ENCODE results near the gene INPP5A.

Gene INPP5A

GRCh38 chr10:132497063-132497680 is 40.4 kb upstream of the INPP5A start:
- no peaks in the 10 kb centered on the region for H3K27me3 ChIP-seq (ENCODE audit: insufficient read depth, poor library complexity, severe bottlenecking)
- H3K27ac ChIP-seq (replicated peaks), result peak overlapping the region; percentile 68
- H3K4me3 ChIP-seq (replicated peaks; ENCODE audit: insufficient read depth, low read length), result no peak overlapping the region
- no peak for TF ChIP-seq GABPA (IDR thresholded peaks at IDR 0.05; ENCODE audit: low read depth)
- peak; percentile 43; the same call in 1 of the 2 replicates for TF ChIP-seq POLR2AphosphoS5 (IDR thresholded peaks at IDR 0.05; ENCODE audit: low read depth)
- peak; percentile 87; the same call in 1 of the 2 replicates for TF ChIP-seq SPI1 (IDR thresholded peaks at IDR 0.05; ENCODE audit: borderline replicate concordance, low read depth)
- DNase-seq (ENCODE audit: low read depth in 1 of 2, low spot score in 1 of 2), result peak; percentile 75 to 93

DNA sequence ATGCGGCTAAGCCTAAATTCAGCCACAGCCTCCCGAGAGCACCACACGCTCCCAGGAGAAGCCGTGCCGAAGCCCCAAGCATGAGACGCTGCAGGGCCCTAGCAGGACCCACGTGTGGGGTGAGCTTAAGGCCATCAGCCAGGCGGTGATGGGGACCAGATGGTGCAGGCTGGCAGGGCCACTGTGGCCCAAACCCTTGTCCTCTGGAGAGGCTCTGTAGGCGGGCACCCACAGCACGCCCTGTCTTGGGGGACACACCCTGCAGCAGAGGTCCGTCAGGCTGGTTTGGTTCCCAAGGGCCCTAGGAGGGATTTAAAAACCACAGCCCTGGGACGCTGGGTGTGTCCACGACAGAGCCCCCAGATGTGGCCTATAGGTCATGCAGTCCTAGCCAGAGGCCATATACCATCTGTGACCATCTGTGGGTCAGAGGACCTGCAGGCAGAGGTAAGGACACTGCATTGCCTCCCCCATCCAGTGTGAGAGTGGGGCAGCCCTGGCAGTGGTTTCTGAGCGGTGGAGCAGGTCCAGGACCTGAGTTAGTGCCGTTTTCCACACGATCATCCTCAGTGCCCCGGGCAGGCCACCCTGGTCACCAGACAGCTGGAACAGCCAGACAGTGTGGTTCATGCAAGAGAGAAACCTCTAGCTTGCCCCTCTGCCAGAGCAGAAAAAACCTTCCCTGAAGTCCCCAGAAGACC is 39.6 kb upstream of the INPP5A start:
- Histone ChIP-seq H3K4me3 (replicated peaks; ENCODE audit: insufficient read depth, low read length) (no peak overlapping the region), H3K27me3 (ENCODE audit: insufficient read depth, poor library complexity, severe bottlenecking) (no peaks in the 10 kb centered on the region), H3K27ac (replicated peaks) (peak overlapping the region; percentile 68)
- DNase-seq (ENCODE audit: low read depth in 1 of 2, low spot score in 1 of 2), result no peak
- TF ChIP-seq GABPA (IDR thresholded peaks at IDR 0.05; ENCODE audit: low read depth), result no peak
- no peak for TF ChIP-seq SPI1 (IDR thresholded peaks at IDR 0.05; ENCODE audit: borderline replicate concordance, low read depth)
- no peak for TF ChIP-seq REST (IDR thresholded peaks at IDR 0.05; ENCODE audit: insufficient replicate concordance, low read depth)
- TF ChIP-seq POLR2AphosphoS5 (IDR thresholded peaks at IDR 0.05; ENCODE audit: low read depth), result no peak
- TF ChIP-seq, protein P1, sequence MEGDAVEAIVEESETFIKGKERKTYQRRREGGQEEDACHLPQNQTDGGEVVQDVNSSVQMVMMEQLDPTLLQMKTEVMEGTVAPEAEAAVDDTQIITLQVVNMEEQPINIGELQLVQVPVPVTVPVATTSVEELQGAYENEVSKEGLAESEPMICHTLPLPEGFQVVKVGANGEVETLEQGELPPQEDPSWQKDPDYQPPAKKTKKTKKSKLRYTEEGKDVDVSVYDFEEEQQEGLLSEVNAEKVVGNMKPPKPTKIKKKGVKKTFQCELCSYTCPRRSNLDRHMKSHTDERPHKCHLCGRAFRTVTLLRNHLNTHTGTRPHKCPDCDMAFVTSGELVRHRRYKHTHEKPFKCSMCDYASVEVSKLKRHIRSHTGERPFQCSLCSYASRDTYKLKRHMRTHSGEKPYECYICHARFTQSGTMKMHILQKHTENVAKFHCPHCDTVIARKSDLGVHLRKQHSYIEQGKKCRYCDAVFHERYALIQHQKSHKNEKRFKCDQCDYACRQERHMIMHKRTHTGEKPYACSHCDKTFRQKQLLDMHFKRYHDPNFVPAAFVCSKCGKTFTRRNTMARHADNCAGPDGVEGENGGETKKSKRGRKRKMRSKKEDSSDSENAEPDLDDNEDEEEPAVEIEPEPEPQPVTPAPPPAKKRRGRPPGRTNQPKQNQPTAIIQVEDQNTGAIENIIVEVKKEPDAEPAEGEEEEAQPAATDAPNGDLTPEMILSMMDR (IDR thresholded peaks at IDR 0.05; ENCODE audit: insufficient read depth, low read length), result no peak

DNA sequence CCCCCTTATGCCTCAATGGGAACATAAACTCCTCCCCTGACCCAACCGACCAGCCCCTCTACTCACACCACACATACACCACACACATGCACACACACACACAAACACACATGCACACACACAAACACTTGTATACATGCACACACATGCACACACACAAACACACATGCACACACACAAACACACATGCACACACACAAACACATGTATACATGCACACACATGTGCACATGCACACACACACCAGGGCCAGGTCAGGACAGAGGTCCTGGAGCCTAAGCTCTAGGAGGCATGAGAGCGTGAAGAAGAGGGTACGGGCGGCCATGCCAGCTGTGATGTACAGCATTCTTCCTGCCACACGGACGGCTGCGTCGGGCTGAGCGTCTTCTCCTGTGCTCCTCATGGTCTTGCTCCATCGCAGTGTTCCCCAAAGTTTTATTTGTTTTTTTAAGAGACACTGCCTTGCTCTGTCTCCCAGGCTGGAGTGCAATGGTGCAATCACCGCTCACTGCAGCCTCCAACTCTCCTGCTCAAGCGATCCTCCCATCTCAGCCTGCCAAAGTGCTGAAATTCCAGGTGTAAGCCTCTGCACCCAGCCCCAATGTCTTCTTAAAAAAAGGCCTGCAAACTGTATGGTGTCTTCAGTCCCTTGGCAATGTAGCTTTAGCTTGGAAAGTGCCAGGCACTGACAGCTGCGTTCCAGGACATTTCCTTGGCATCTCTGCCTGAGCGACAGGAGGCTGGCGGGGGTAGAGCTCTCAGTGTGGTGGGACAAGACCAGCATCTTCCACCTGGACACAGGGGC is 38.8 kb upstream of the INPP5A start:
- Histone ChIP-seq H3K4me3 (replicated peaks; ENCODE audit: insufficient read depth, low read length) (no peak overlapping the region), H3K27me3 (ENCODE audit: insufficient read depth, poor library complexity, severe bottlenecking) (no peaks in the 10 kb centered on the region), H3K27ac (replicated peaks) (peak overlapping the region; percentile 68; the same call in 1 of the 2 replicates)
- peak in 1 of 2 experiments; percentile 10 for DNase-seq (ENCODE audit: low read depth in 1 of 2, low spot score in 1 of 2)
- TF ChIP-seq, protein P1 (IDR thresholded peaks at IDR 0.05; ENCODE audit: insufficient read depth, low read length), result no peak
- TF ChIP-seq SPI1 (IDR thresholded peaks at IDR 0.05; ENCODE audit: borderline replicate concordance, low read depth) (no peak), POLR2AphosphoS5 (IDR thresholded peaks at IDR 0.05; ENCODE audit: low read depth) (no peak), REST (IDR thresholded peaks at IDR 0.05; ENCODE audit: insufficient replicate concordance, low read depth) (no peak), GABPA (IDR thresholded peaks at IDR 0.05; ENCODE audit: low read depth) (no peak)

DNA sequence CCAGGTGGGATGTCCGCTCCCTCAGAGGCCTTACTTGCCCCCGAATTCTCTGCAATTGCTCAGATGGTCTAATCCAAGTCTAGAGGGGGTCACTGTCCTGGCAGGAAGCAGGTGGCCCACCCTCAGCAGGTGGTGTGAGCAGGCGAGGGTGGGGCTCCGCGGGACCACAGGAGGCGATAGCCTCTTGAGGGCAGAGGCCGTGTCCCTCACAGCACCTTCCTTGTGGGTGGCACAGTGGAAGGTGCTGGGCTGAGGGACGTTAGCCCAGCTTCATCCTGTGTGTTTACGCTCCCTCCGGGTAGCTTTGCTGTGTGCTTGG is 38.3 kb upstream of the INPP5A start:
- H3K27me3 ChIP-seq (ENCODE audit: insufficient read depth, poor library complexity, severe bottlenecking), result no peaks in the 10 kb centered on the region
- TF ChIP-seq REST (IDR thresholded peaks at IDR 0.05; ENCODE audit: insufficient replicate concordance, low read depth), result no peak
- no peak for TF ChIP-seq SPI1 (IDR thresholded peaks at IDR 0.05; ENCODE audit: borderline replicate concordance, low read depth)
- no peak for TF ChIP-seq POLR2AphosphoS5 (IDR thresholded peaks at IDR 0.05; ENCODE audit: low read depth)
- TF ChIP-seq, protein P1 (IDR thresholded peaks at IDR 0.05; ENCODE audit: insufficient read depth, low read length), result no peak
- no peak for TF ChIP-seq GABPA (IDR thresholded peaks at IDR 0.05; ENCODE audit: low read depth)
- H3K4me3 ChIP-seq (replicated peaks; ENCODE audit: insufficient read depth, low read length), result no peak overlapping the region
- no peak overlapping the region for H3K27ac ChIP-seq (replicated peaks)
- no peak for DNase-seq (ENCODE audit: low read depth in 1 of 2, low spot score in 1 of 2)
